Astrocyte (in vitro differentiated cells and primary cell): ENCODE measurements around the gene PALLD. TPM values are rescaled to one million over a fixed set of nuclear protein-coding genes. Genes with fewer than 3 reads are reported as not detected.

Source experiments
- DNase-seq: peaks from one replicate; pipeline ENCODE4 v3.0.0-alpha.2; 2010; ENCODE audit warnings: low read depth
- FAIRE-seq: peaks from 2 replicates; lab custom pipeline; 2011; peaks lifted over from hg19 to GRCh38; lab: Jason Lieb, UNC
- H2AFZ ChIP-seq: 2 replicates; pipeline ENCODE4 v1.6.0; 2012; ENCODE audit warnings: low read depth, low read length, inconsistent platforms
- H3K27ac ChIP-seq: 2 replicates; pipeline ENCODE4 v1.5.1; 2011; ENCODE audit warnings: low read depth, low read length, inconsistent platforms
- H3K27me3 ChIP-seq: 2 replicates; pipeline ENCODE4 v1.6.0; 2011; ENCODE audit warnings: low read length, inconsistent platforms; ENCODE audit not compliant: insufficient read depth
- H3K36me3 ChIP-seq: 2 replicates; pipeline ENCODE4 v1.5.1; 2011; ENCODE audit warnings: low read length, inconsistent platforms; ENCODE audit not compliant: insufficient read depth
- H3K4me1 ChIP-seq: 2 replicates; pipeline ENCODE4 v1.5.1; 2011; ENCODE audit warnings: low read length, inconsistent platforms; ENCODE audit not compliant: insufficient read depth
- H3K4me2 ChIP-seq: 2 replicates; pipeline ENCODE4 v1.6.0; 2012; ENCODE audit warnings: low read length, inconsistent platforms
- H3K4me3 ChIP-seq: 2 replicates; pipeline ENCODE4 v1.5.1; 2011; ENCODE audit warnings: low read depth, mild to moderate bottlenecking, low read length, inconsistent platforms; ENCODE audit not compliant: insufficient read depth
- H3K79me2 ChIP-seq: 2 replicates; pipeline ENCODE4 v1.6.0; 2012; ENCODE audit warnings: mild to moderate bottlenecking, low read length, inconsistent platforms; ENCODE audit not compliant: insufficient read depth
- H3K9ac ChIP-seq: 2 replicates; pipeline ENCODE4 v1.6.0; 2012; ENCODE audit warnings: mild to moderate bottlenecking, low read length, inconsistent platforms
- H3K9me3 ChIP-seq: 2 replicates; pipeline ENCODE4 v1.5.1; 2012; ENCODE audit warnings: low read depth, mild to moderate bottlenecking, low read length, inconsistent platforms; ENCODE audit not compliant: insufficient read depth
- H4K20me1 ChIP-seq: 2 replicates; pipeline ENCODE4 v1.6.0; 2012; ENCODE audit warnings: low read length, inconsistent platforms; ENCODE audit not compliant: insufficient read depth
- H3K27ac Mint-ChIP-seq: one replicate; pipeline ENCODE4 v1.8.0; 2021; ENCODE audit warnings: mild to moderate bottlenecking, mixed read lengths; ENCODE audit not compliant: unreplicated experiment
- H3K27me3 Mint-ChIP-seq: one replicate; pipeline ENCODE4 v1.8.0; 2021; ENCODE audit warnings: low read depth, mixed read lengths; ENCODE audit not compliant: unreplicated experiment
- H3K36me3 Mint-ChIP-seq: one replicate; pipeline ENCODE4 v1.8.0; 2021; ENCODE audit warnings: low read depth, mixed read lengths; ENCODE audit not compliant: unreplicated experiment
- H3K4me1 Mint-ChIP-seq: one replicate; pipeline ENCODE4 v1.8.0; 2021; ENCODE audit warnings: low read depth, mixed read lengths; ENCODE audit not compliant: unreplicated experiment
- H3K4me3 Mint-ChIP-seq: one replicate; pipeline ENCODE4 v1.8.0; 2021; ENCODE audit warnings: mild to moderate bottlenecking, moderate library complexity, mixed read lengths; ENCODE audit not compliant: unreplicated experiment
- H3K9me3 Mint-ChIP-seq: one replicate; pipeline ENCODE4 v1.8.0; 2021; ENCODE audit warnings: mild to moderate bottlenecking, mixed read lengths; ENCODE audit not compliant: unreplicated experiment
- EZH2 ChIP-seq: IDR thresholded peaks from 2 replicates; pipeline ENCODE4 v1.6.1; 2012; ENCODE audit warnings: mild to moderate bottlenecking, low read length, inconsistent platforms; ENCODE audit not compliant: insufficient read depth
- total RNA-seq: library from RNA; stranded (reverse); gene quantifications from 2 replicates; pipeline ENCODE4 v1.2.1, GENCODE V29; 2021
- TF ChIP-seq, protein P1 (sequence below): IDR thresholded peaks from 2 replicates; pipeline ENCODE4 v1.5.1; 2011; ENCODE audit warnings: low read depth, mild to moderate bottlenecking, inconsistent platforms, low read length, moderate library complexity; ENCODE audit not compliant: insufficient read depth

PALLD gene
- total RNA-seq, 1 donor from 2014 or later, result 498 TPM

DNA sequence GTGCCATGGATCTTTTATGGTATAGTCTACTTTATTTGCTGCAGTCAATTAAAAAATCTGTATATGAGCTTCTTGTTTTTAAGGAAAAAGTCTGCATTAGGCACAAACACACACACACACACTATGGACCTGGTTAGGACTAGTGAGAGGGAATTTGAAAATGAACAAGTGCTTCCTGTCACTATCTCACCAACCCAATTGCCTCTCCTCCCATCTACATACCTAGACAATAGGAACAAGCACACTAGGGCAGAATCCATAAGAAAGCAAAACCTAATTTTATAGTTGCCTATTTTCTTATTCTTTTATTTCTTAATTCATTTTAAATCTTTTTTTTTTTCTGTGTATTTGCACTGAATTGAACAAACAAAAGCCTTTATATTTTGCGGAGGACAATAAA is 22.7 kb downstream of the PALLD start:
- DNase-seq (no peak), FAIRE-seq (no peak)
- H3K4me1 Mint-ChIP-seq, result peaks cover 31% of the 10 kb centered on the region
- Histone ChIP-seq H3K4me2 (no peak overlapping the region), H3K79me2 (no peaks in the 10 kb centered on the region), H3K36me3 (no peaks in the 10 kb centered on the region), H2AFZ (no peak overlapping the region), H3K27me3 (no peaks in the 10 kb centered on the region), H3K9ac (no peak overlapping the region), H3K9me3 (no peaks in the 10 kb centered on the region), H3K4me1 (peaks cover 3% of the 10 kb centered on the region), H3K4me3 (no peak overlapping the region), H4K20me1 (no peaks in the 10 kb centered on the region), H3K27ac (no peak overlapping the region)
- H3K36me3 Mint-ChIP-seq, result peaks cover 12% of the 10 kb centered on the region
- no peak overlapping the region for H3K27ac Mint-ChIP-seq
- no peaks in the 10 kb centered on the region for H3K27me3 Mint-ChIP-seq
- no peak for TF ChIP-seq EZH2
- TF ChIP-seq, protein P1, sequence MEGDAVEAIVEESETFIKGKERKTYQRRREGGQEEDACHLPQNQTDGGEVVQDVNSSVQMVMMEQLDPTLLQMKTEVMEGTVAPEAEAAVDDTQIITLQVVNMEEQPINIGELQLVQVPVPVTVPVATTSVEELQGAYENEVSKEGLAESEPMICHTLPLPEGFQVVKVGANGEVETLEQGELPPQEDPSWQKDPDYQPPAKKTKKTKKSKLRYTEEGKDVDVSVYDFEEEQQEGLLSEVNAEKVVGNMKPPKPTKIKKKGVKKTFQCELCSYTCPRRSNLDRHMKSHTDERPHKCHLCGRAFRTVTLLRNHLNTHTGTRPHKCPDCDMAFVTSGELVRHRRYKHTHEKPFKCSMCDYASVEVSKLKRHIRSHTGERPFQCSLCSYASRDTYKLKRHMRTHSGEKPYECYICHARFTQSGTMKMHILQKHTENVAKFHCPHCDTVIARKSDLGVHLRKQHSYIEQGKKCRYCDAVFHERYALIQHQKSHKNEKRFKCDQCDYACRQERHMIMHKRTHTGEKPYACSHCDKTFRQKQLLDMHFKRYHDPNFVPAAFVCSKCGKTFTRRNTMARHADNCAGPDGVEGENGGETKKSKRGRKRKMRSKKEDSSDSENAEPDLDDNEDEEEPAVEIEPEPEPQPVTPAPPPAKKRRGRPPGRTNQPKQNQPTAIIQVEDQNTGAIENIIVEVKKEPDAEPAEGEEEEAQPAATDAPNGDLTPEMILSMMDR, result no peak
- no peaks in the 10 kb centered on the region for H3K9me3 Mint-ChIP-seq
- no peak overlapping the region for H3K4me3 Mint-ChIP-seq

DNA sequence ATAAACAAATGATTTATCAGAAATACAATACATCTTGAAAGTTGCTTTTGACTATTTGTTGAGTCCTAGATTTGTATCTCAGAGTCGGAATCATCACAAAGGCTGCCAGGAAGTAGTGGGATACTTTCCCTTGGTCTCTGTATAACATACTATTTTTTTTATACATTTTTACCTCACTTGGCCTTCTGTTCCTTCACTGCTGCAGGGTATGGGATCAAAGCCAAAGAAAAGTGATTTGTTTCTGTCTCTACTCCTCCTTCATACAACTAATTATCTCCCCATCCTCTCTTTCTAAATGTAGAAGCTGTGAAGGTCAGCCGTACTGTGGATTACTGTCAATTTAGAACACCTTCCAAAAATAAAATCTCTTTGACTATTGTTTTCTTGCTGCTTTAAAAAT is 24.9 kb downstream of the PALLD start:
- peaks cover 14% of the 10 kb centered on the region for H3K36me3 Mint-ChIP-seq
- no peak overlapping the region for H3K4me2 ChIP-seq

DNA sequence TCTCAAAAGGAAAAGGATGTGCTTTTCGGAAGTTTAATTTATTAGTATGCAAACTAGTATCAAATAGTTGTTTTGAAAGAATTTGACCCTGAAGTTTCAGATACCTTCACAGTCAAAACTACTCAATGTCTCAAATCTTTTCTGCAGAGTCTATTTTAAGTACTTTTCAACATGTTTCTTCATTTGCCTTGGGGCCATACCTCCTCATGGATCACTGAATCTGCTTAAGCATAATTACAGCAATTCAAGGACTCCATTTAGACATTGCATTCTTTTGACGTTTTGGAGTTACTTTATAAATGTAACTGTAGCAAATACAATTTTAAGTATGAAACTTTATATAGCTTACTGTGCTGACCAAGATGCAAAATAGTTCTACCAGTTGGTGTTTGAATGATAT is 25.5 kb downstream of the PALLD start:
- no peaks in the 10 kb centered on the region for H3K27me3 Mint-ChIP-seq
- H3K4me3 Mint-ChIP-seq, result no peak overlapping the region

More for the DNA sequence above, 24.9 kb downstream of the PALLD start:
- Histone ChIP-seq H3K4me3 (no peak overlapping the region), H3K79me2 (no peaks in the 10 kb centered on the region), H3K36me3 (no peaks in the 10 kb centered on the region), H4K20me1 (no peaks in the 10 kb centered on the region), H3K9ac (no peak overlapping the region), H3K27ac (no peak overlapping the region), H3K27me3 (no peaks in the 10 kb centered on the region), H3K9me3 (no peaks in the 10 kb centered on the region), H2AFZ (no peak overlapping the region), H3K4me1 (peaks cover 5% of the 10 kb centered on the region)
- no peaks in the 10 kb centered on the region for H3K9me3 Mint-ChIP-seq
- no peak overlapping the region for H3K27ac Mint-ChIP-seq
- no peak for TF ChIP-seq EZH2
- TF ChIP-seq, protein P1, result no peak
- no peak overlapping the region for H3K4me3 Mint-ChIP-seq
- H3K27me3 Mint-ChIP-seq, result no peaks in the 10 kb centered on the region
- peaks cover 24% of the 10 kb centered on the region for H3K4me1 Mint-ChIP-seq
- DNase-seq, result no peak
- FAIRE-seq, result no peak

More for the DNA sequence above, 25.5 kb downstream of the PALLD start:
- no peak for FAIRE-seq
- Histone ChIP-seq H3K9me3 (no peaks in the 10 kb centered on the region), H3K4me2 (no peak overlapping the region), H3K27me3 (no peaks in the 10 kb centered on the region), H3K4me3 (no peak overlapping the region), H3K79me2 (no peaks in the 10 kb centered on the region), H3K27ac (no peak overlapping the region), H3K9ac (no peak overlapping the region), H4K20me1 (no peaks in the 10 kb centered on the region), H2AFZ (no peak overlapping the region), H3K36me3 (no peaks in the 10 kb centered on the region), H3K4me1 (peaks cover 5% of the 10 kb centered on the region)
- TF ChIP-seq EZH2, result no peak
- TF ChIP-seq, protein P1, result no peak
- Mint-ChIP-seq H3K27ac (no peak overlapping the region), H3K9me3 (no peaks in the 10 kb centered on the region), H3K36me3 (peaks cover 16% of the 10 kb centered on the region), H3K4me1 (peaks cover 24% of the 10 kb centered on the region)
- no peak for DNase-seq
